Transverse colon (tissue), 4 donors: Measurements from ENCODE around the gene SYNE1. TPM values are rescaled to one million over a fixed set of nuclear protein-coding genes. Genes with fewer than 3 reads are reported as not detected.

ENCODE experiments used
- DNase-seq: peaks from one replicate; pipeline ENCODE4 v3.0.0-alpha.2; 2019
- H3K27ac ChIP-seq, 4 donors: fragments of 200-600 bp; sonication (generic); 2 replicates each; pipeline ENCODE4 v1.5.1; 2016 to 2018; ENCODE audit warnings: inconsistent platforms in 4 of 4
- H3K27me3 ChIP-seq: fragments of 200-600 bp; sonication (generic); 2 replicates; pipeline ENCODE4 v1.5.1; 2017; ENCODE audit warnings: inconsistent platforms
- H3K36me3 ChIP-seq, 4 donors: fragments of 200-600 bp; sonication (generic); 2 replicates each; pipeline ENCODE4 v1.5.1; 2017 to 2019; ENCODE audit warnings: inconsistent platforms in 4 of 4
- H3K4me1 ChIP-seq, 4 donors: fragments of 200-600 bp; sonication (generic); 2 replicates each; pipeline ENCODE4 v1.5.1; 2017 to 2020; ENCODE audit warnings: inconsistent platforms in 4 of 4
- H3K4me3 ChIP-seq, 4 donors: fragments of 200-600 bp; sonication (generic); 1 replicate in 1 of 4; 2 replicates in 3 of 4; pipeline versions ENCODE4 v1.5.1 to v1.6.1; 2017 to 2019; ENCODE audit warnings: inconsistent platforms in 4 of 4
- H3K9me3 ChIP-seq, 2 donors: fragments of 200-600 bp; sonication (generic); 2 replicates each; pipeline ENCODE4 v1.5.1; 2017 to 2019; ENCODE audit warnings: inconsistent platforms in 2 of 2
- CTCF ChIP-seq, 5 experiments: fragments of 200-600 bp in 3 of 5; fragments of 450-650 bp in 2 of 5; sonication (generic) in 3 of 5; IDR thresholded peaks; 1 replicate in 2 of 5; 2 replicates in 3 of 5; pipeline ENCODE4 v1.5.1; 2016 to 2017; ENCODE audit warnings: antibody characterized with exemption in 5 of 5, inconsistent platforms in 3 of 5, mild to moderate bottlenecking in 2 of 5, moderate library complexity in 1 of 5
- EP300 ChIP-seq: sonication (generic); formaldehyde crosslinking; IDR thresholded peaks from one replicate; pipeline ENCODE4 v1.6.1; 2017; ENCODE audit warnings: antibody characterized with exemption, low read depth
- POLR2A ChIP-seq: fragments of 450-650 bp; IDR thresholded peaks from one replicate; pipeline ENCODE4 v1.6.1; 2016; ENCODE audit warnings: antibody characterized with exemption, mild to moderate bottlenecking, moderate library complexity
- POLR2AphosphoS5 ChIP-seq, 3 donors: sonication (generic); formaldehyde crosslinking; IDR thresholded peaks; one replicate each; pipeline ENCODE4 v1.6.1; 2016; ENCODE audit warnings: antibody characterized with exemption in 3 of 3
- WGBS, 2 donors: methylation state at CpG; one replicate each; pipeline ENCODE4 v1.1.5; 2018; ENCODE audit warnings: low coverage in 1 of 2; 5-methylcytosine and 5-hydroxymethylcytosine counted together
- in situ Hi-C, 4 donors: fragments of 200-750 bp; cut with MboI; loops; one replicate each; pipeline versions ENCODE4 v1.15.0 to v1.15.1; 2017; ENCODE audit warnings: low sequenced_read_pairs in 3 of 4, low pct_ligation_motif_present in 1 of 4, low pct_unique_long_range_greater_than_20kb in 1 of 4
- intact Hi-C: fragments of 100-400 bp; cut with DNase I; formaldehyde crosslinking; loops from one replicate; pipeline ENCODE4 v1.15.1; 2023; ENCODE audit warnings: low total_unique reads
- total RNA-seq, 4 donors: library from RNA; depleted of rRNA; stranded (reverse); fragments of >200 nt; gene quantifications; one replicate each; pipeline ENCODE4 v1.1.0, GENCODE V29; 2016

The SYNE1 gene
- total RNA-seq, 4 donors from 2014 or later: 31.4 to 87.2 (median 59.7) TPM

- TF ChIP-seq EP300: no peak
- TF ChIP-seq POLR2A: no peak
- no peak for TF ChIP-seq POLR2AphosphoS5 (IDR thresholded peaks at IDR 0.05)
- no peak for TF ChIP-seq CTCF (IDR thresholded peaks at IDR 0.05)
- WGBS, 2 donors: 58 to 67% methylated on average over 1 of the region's 1 CpG
- Histone ChIP-seq H3K36me3 (no peaks in the 10 kb centered on the region), H3K27me3 (no peaks in the 10 kb centered on the region), H3K4me3 (no peak overlapping the region), H3K27ac (no peak overlapping the region), H3K9me3 (no peaks in the 10 kb centered on the region), H3K4me1 (no peaks in the 10 kb centered on the region)
- intact Hi-C loops (no loop called here), in situ Hi-C loops (no loop called here)
- no peak for DNase-seq
Observed at GRCh38 chr6:152576525-152576924, 60.6 kb downstream of the SYNE1 start.

GRCh38 chr6:152575621-152576150 is 61.5 kb downstream of the SYNE1 start:
- no peaks in the 10 kb centered on the region for H3K4me1 ChIP-seq
- H3K36me3 ChIP-seq: no peaks in the 10 kb centered on the region
- H3K4me3 ChIP-seq: no peak overlapping the region
- H3K9me3 ChIP-seq: no peaks in the 10 kb centered on the region
- intact Hi-C loops: no loop called here
- no peak overlapping the region for H3K27ac ChIP-seq
- 43 to 55% methylated on average over 4 of the region's 4 CpGs for WGBS, 2 donors
- TF ChIP-seq EP300 (no peak), POLR2AphosphoS5 (IDR thresholded peaks at IDR 0.05) (peak in 1 of 3 donors; percentile 17)
- no peak for DNase-seq
- no peaks in the 10 kb centered on the region for H3K27me3 ChIP-seq
- in situ Hi-C loops: no loop called here

DNA sequence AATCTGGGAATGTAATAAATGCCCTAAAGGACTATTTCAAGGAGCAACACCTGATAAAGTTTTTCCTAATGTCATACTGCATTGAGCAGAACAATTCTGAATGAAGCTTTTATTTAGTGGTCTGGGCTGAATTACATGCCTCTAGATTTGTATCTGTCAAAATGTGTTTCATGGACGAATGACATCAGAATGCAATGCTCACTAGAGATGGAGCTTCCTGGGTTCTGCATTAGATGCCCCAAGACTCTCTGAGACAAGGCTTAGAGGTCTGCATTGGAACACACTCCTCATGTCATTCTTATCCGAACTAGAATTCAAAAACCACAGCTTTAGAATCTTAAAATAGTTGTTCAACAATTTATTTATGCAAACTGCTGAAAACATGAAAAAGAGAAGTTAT is 62.0 kb downstream of the SYNE1 start:
- in situ Hi-C loops: no loop called here

GRCh38 chr6:152573762-152574161 is 63.4 kb downstream of the SYNE1 start:
- no peaks in the 10 kb centered on the region for H3K9me3 ChIP-seq
- in situ Hi-C loops: no loop called here
- no peaks in the 10 kb centered on the region for H3K36me3 ChIP-seq
- H3K4me1 ChIP-seq: no peaks in the 10 kb centered on the region
- H3K4me3 ChIP-seq: no peak overlapping the region
- no peak overlapping the region for H3K27ac ChIP-seq
- no peak for DNase-seq
- H3K27me3 ChIP-seq: no peaks in the 10 kb centered on the region
- TF ChIP-seq POLR2A (no peak), POLR2AphosphoS5 (IDR thresholded peaks at IDR 0.05) (no peak), EP300 (no peak), CTCF (IDR thresholded peaks at IDR 0.05) (no peak)
- intact Hi-C loops: no loop called here
- WGBS, 2 donors: 62 to 63% methylated on average over 2 of the region's 2 CpGs

More for the DNA sequence above, 62.0 kb downstream of the SYNE1 start:
- intact Hi-C loops: no loop called here
- Histone ChIP-seq H3K4me1 (no peaks in the 10 kb centered on the region), H3K36me3 (no peaks in the 10 kb centered on the region), H3K9me3 (no peaks in the 10 kb centered on the region), H3K27me3 (no peaks in the 10 kb centered on the region), H3K4me3 (no peak overlapping the region), H3K27ac (no peak overlapping the region)
- WGBS, 2 donors: 44 to 55% methylated on average over 1 to 2 of the region's 2 CpGs
- DNase-seq: no peak
- no peak for TF ChIP-seq POLR2A
- no peak for TF ChIP-seq CTCF (IDR thresholded peaks at IDR 0.05)
- no peak for TF ChIP-seq POLR2AphosphoS5 (IDR thresholded peaks at IDR 0.05)
- TF ChIP-seq EP300: no peak
